ENCODE data around the gene CACNA2D4. TPM values are rescaled to one million over a fixed set of nuclear protein-coding genes. Genes with fewer than 3 reads are reported as not detected.

CACNA2D4 gene
- total RNA-seq, 1 experiment from 2014 or later, result not detected

- no peak for DNase-seq (ENCODE audit: low spot score)
Measured at GRCh38 chr12:1844661-1845409, 73.6 kb downstream of the CACNA2D4 start.

DNA sequence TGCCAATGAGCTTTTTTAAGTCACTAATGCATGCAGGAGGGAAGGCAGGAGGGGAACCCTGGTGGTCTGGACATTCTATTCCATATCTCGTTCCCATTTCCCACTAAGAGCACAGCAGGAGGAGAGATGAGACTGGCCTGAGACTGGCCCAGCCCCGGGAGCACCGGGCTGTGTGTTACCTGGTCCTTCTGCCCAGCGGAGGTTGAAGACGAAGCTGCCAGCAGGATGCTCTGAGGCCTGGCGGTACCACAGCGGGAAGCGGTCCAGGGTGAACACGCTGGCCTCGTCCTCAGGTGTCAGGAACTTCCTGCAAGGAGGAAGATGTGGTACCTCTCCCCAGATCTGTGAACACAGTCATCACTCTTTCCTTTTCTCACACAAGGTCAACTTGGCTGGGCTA, 74.2 kb downstream of the CACNA2D4 start:
- no peak for DNase-seq (ENCODE audit: low spot score)

DNA sequence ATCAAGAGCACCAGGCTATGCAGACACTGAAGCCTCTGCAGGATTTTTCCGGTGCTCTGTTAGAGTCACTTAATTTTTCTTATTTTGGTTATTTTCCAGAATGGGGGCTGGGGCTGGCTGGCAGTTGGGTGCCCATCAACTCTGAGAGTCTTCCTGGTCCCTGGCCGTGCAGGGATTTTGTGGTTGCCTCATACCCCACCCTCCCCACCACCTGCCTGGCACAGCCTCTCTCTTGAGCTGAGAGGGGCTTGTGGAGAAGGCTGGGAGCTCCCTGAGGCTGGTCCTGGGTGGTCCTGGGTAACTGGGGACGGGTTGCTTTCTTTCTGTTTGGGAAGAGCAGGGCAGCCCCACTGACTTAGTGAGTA, 74.8 kb downstream of the CACNA2D4 start:
- no peak for DNase-seq (ENCODE audit: low spot score)

GRCh38 chr12:1842905-1843640, 75.4 kb downstream of the CACNA2D4 start:
- DNase-seq (ENCODE audit: low spot score), result no peak

- no peak for DNase-seq (ENCODE audit: low spot score)
Measured at GRCh38 chr12:1842183-1842904, 76.1 kb downstream of the CACNA2D4 start.

DNA sequence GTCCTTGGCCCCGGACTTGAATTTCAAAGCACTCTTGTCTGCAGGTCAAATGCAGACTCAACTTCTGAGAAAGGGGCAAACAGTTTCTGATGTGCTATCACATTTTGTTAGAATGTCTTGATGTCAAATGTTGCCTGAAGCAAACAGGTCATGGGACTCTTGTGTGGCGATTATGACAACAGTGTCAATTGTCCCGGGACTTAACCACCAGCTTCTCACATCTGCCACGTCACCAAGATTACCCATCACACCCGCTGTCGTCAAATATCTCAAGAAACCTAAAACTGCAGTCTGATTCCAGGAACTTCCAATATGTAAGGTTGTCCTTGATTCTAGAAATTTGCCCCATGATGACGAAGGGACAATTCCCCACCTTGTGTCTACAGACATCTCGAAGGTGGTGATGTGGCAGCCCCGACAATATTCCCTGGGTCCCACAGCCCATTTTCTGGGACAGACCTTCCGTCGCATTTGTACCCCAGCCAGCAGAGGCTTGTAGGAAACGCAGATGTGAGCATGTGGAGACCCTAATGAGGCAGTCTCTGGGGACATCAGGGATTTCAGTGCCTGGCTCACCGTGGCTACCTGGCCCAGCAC, 76.8 kb downstream of the CACNA2D4 start:
- DNase-seq (ENCODE audit: low spot score), result no peak

DNA sequence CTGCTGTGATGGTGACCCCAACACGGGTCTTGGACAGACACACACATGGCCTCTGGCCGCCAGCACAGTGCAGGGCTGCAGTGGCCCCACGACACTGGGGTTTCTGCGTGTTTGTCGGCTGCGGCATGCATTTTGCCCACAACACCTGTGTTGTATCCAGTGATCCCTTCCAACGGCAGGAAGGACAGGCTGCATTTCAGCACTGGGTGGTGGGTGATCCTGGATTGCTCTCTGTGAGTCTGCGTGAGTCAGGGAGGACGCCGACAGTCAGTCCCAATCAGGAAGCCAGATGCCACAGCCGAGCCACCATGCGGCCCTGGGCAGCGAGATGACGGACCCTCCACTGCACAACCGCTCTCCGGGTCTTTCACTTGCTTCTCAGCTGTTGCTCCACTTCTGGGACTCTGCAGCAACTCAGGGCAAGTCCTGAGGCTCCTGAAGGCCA, 77.4 kb downstream of the CACNA2D4 start:
- DNase-seq (ENCODE audit: low spot score), result no peak

DNA sequence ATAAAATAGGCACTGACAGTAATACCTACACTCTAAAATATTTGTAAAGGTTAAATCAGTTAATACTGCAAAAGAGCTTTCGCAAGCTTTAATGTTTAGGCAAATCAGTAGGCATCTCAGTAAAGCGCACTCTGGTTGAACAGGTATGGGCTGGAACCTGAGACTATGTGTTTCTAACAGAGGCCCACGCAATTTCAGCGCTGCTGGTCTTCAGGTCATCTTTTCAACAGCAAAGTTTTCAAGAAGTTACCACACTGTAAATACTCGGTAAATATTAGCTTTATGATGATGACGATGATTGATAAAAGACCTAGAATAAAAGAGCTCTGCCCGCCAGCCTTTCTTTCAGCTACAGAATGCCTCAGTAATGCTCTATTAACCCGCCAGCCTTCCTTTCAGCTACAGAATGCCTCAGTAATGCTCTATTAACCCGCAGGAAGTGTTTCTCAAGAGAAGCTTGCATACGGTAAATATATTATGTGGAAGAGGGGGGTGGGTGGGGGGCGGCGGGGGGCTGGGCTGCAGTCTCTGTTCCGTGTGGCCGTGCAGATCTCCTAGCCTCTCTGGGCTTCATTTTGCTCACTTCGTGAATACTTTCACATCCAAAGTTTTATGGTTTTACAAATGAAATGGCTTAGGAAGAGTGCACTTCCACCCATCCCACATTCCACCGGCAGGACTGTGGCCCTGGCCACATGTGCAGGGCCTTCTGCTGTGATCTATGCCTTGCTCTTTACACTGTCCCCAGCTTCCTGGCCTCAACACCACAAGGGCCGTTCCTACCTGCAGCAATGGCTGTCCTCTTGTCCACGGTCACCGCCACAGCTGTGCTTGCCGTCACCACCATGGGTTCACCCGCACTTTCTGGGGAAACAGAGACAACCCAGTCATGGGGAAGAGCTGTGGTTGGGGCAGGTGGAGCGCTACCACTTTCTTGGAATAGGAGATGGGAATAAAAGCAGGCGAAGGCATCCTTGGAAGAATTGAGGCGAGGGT, 78.2 kb downstream of the CACNA2D4 start:
- no peak for DNase-seq (ENCODE audit: low spot score)

DNA sequence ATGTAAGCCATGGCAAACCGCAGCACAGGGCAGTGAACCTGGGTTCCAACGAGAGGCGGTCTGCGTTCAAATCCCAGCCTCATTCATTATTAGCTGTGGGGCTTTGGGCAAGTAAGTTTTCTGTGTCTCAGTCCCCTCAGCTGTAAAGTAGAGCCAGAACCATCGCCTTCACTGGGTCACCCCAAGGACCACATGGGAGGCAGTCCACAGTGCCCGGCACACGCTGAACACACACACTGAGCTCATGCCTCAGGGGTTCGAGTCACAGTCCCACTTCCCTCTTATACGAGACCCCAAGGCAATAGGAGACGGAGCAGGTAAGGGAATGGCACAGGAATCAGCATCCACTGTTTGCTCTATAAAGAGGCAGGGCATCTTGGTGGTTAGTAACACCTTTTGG, 79.0 kb downstream of the CACNA2D4 start:
- DNase-seq (ENCODE audit: low spot score), result no peak

GRCh38 chr12:1838994-1839365, 79.5 kb downstream of the CACNA2D4 start:
- no peak for DNase-seq (ENCODE audit: low spot score)

- DNase-seq (ENCODE audit: low spot score), result no peak
Measured at GRCh38 chr12:1838205-1838993, 80.1 kb downstream of the CACNA2D4 start.

DNA sequence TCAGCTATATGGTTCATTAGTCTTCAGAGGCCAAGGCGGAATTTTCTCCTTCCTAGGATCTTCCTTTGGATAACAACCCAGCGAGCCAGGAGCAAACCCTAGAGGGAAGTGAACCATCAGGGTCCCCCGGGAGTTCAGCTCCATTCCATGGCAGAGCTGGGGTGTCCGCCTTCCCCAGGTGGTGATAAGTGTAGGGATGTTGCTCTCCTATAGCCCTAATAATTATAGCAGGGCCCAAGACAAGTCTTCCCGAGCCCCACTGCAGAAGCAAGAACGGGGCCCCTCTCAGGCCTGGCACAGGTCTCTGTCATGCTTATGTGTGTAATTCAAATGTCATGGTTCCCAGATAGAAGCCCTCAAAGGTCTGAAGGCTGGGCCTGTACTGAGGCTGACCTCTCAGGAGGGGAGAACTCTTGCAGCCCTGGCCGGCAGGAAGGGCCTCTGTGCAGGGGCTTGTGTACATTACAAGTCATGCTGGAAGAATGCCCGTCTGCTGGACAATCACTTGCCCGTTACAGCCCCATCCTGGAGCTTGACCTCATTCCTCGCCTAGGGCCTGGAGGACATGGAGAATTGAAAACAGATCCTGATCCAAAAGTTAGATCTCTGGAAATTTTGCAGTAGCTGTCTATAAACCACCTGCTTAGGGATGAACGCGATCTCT, 80.8 kb downstream of the CACNA2D4 start:
- peak; percentile 8 for DNase-seq (ENCODE audit: low spot score)

DNA sequence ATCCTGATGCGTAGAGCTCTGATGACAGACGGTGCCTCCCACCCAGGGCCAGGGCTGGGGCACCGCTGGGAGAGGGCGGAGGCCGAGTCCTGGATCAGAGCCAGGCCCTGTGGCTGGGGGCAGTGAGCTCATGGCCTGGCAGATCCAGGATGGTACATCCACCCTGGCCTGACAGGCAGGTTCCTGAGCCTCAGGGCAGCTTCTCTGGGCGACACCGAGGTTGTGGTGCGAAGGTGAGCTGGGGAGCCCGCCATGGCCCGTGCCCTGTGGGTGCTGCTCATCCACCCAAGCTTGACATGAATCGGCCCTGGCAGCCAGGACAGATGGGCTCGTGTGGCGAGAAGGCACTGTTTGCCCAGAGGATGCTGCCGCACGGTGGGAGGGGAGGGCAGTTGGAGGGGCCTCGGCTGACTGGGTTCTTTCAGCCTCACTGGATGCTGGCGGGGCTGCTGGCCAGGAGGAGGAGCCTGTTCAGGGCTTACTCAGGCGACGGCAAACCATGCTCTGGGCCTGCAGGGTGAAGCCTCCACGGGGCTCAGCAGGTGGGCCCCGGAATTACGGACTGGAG, 81.5 kb downstream of the CACNA2D4 start:
- no peak for DNase-seq (ENCODE audit: low spot score)

- DNase-seq (ENCODE audit: low spot score), result no peak
Measured at GRCh38 chr12:1836241-1836803, 82.1 kb downstream of the CACNA2D4 start.

- DNase-seq (ENCODE audit: low spot score), result no peak
Measured at GRCh38 chr12:1835211-1836131, 83.0 kb downstream of the CACNA2D4 start.

DNA sequence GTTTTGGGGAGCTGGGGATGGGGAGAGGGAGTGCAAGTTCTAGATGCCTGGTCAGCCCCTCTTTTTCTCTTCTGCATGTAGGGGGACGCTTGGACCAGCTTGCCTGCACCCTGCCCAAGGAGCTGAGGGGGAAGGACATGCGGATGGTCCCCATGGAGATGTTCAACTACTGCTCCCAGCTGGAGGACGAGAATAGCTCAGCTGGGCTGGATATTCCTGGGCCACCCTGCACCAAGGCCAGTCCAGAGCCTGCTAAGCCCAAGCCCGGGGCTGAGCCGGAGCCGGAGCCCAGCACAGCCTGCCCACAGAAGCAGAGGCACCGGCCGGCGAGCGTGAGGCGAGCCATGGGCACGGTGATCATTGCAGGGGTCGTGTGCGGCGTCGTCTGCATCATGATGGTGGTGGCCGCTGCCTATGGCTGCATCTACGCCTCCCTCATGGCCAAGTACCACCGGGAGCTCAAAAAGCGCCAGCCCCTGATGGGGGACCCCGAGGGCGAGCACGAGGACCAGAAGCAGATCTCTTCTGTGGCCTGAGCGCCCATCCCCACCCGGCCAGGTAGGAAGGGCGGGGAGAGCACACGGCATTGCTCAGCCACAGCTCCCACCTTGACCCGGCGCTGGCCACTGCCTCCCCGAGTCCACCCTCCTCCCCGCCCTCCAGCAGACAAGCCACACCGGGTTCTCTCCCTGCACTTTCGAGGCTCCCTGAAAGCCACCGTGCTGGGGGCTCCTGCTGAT, 84.1 kb downstream of the CACNA2D4 start:
- DNase-seq (ENCODE audit: low spot score), result no peak

DNA sequence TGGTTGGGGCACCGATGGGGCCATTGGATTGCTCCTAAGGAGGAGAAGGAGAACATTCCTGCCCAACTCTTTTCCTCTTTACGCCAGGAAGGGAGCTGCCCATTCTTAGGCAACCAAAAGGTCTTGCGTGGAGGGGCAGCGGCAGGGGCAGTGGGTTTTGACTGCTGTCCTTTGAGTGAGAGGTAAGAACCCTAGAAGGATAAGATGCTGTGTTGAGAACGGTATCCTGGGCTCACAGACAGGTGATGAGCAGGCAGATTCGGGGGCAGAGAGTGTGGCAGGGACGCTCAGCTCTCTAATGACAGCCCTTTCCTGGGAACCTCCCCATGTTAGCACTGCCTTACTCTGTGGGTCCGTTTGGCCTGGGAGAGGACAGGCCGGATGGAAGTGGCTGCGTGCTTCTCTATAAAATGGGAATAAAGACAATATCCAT, 84.8 kb downstream of the CACNA2D4 start:
- DNase-seq (ENCODE audit: low spot score), result no peak

All from A172 (cell line).